Thyroid gland (tissue), 4 donors: ENCODE measurements around the gene ITGB1.

Experiments used
- CTCF ChIP-seq, 6 experiments: fragments of 200-600 bp in 3 of 6; fragments of 450-650 bp in 3 of 6; sonication (generic) in 3 of 6; IDR thresholded peaks; one replicate each; pipeline ENCODE4 v1.5.1; 2016 to 2019; ENCODE audit warnings: antibody characterized with exemption in 6 of 6, mild to moderate bottlenecking in 2 of 6, inconsistent platforms in 1 of 6, moderate library complexity in 1 of 6
- POLR2A ChIP-seq, 2 donors: fragments of 450-650 bp; IDR thresholded peaks; one replicate each; pipeline ENCODE4 v1.6.1; 2017; ENCODE audit warnings: antibody characterized with exemption in 2 of 2, mild to moderate bottlenecking in 2 of 2, moderate library complexity in 1 of 2

GRCh38 chr10:32955299-32955772 is 2.7 kb downstream of the ITGB1 start:
- TF ChIP-seq POLR2A (IDR thresholded peaks at IDR 0.05), result no peak
- no peak for TF ChIP-seq CTCF (IDR thresholded peaks at IDR 0.05)
